ENCODE measurements around the gene NFATC2.

NFATC2 gene

DNA sequence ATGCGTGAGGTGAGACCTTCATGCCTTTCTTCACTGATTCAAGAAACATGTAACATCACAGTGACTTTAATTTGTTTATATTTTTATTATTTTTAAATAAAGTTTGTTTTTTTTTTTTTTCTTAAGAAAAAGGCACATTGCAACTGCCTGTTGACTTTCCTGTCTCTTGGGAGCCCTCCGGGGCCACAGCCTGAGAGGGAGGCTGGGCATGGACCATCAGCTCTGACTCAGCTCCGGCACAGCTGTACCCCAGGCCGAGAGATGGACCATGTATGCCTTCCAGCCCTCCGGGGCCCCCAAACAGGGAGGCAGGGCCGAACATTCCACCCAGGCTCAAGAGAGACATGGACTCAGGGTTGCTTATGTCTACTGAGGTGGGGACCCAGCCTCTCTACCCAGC, 99.9 kb downstream of the NFATC2 start:
- Histone ChIP-seq H3K4me1 (ENCODE audit: control insufficient read depth, insufficient read depth, low read length) (no peaks in the 10 kb centered on the region), H3K27ac (ENCODE audit: extremely low read depth, low read depth, low read length) (no peak overlapping the region), H3K4me3 (ENCODE audit: low read depth, low read length) (no peak overlapping the region), H3K36me3 (ENCODE audit: control insufficient read depth in 2 of 2, insufficient read depth in 1 of 2, low read length in 2 of 2) (no peaks in the 10 kb centered on the region), H3K9me3 (ENCODE audit: control insufficient read depth, insufficient read depth, low read depth, low read length) (no peaks in the 10 kb centered on the region)
- TF ChIP-seq BCL11A (tag by site-specific recombination; IDR thresholded peaks at IDR 0.05; ENCODE audit: low read depth) (no peak), KLF8 (tag by site-specific recombination; IDR thresholded peaks at IDR 0.05) (no peak)
- ChIA-PET CTCF (interaction anchor here (0.9 to 1.1 kb wide), 2 partner anchors 11 to 15 kb away, joined by 3 to 4 read pairs; no protein-coding TSS in a partner anchor), POLR2A (no interaction called here)

GRCh38 chr20:51440589-51440988, 101.9 kb downstream of the NFATC2 start:
- TF ChIP-seq ELK4 (IDR thresholded peaks at IDR 0.05; ENCODE audit: borderline replicate concordance, low read depth, low read length) (no peak), ZNF660 (tag by site-specific recombination; IDR thresholded peaks at IDR 0.05) (no peak), TSHZ1 (tag by site-specific recombination; IDR thresholded peaks at IDR 0.05; ENCODE audit: borderline replicate concordance) (no peak), ZNF341 (tag by site-specific recombination; IDR thresholded peaks at IDR 0.05; ENCODE audit: low read depth) (no peak), ZNF274 (IDR thresholded peaks at IDR 0.05; ENCODE audit: low read length) (no peak), ZNF274 (tag by site-specific recombination; IDR thresholded peaks at IDR 0.05; ENCODE audit: borderline replicate concordance) (no peak), HOXC10 (CRISPR knock-in tag; IDR thresholded peaks at IDR 0.05) (no peak), ZNF214 (tag by site-specific recombination; IDR thresholded peaks at IDR 0.05; ENCODE audit: borderline replicate concordance) (no peak), ZNF121 (tag by site-specific recombination; IDR thresholded peaks at IDR 0.05) (no peak), RBAK (tag by site-specific recombination; IDR thresholded peaks at IDR 0.05) (no peak), ZNF10 (tag by site-specific recombination; IDR thresholded peaks at IDR 0.05) (no peak), ZNF843 (tag by site-specific recombination; IDR thresholded peaks at IDR 0.05) (no peak), ZNF184 (tag by site-specific recombination; IDR thresholded peaks at IDR 0.05) (no peak), ZNF266 (tag by site-specific recombination; IDR thresholded peaks at IDR 0.05; ENCODE audit: low read depth) (no peak), HOXD13 (CRISPR knock-in tag; IDR thresholded peaks at IDR 0.05; ENCODE audit: borderline replicate concordance) (no peak)
- TF ChIP-seq, protein P1, sequence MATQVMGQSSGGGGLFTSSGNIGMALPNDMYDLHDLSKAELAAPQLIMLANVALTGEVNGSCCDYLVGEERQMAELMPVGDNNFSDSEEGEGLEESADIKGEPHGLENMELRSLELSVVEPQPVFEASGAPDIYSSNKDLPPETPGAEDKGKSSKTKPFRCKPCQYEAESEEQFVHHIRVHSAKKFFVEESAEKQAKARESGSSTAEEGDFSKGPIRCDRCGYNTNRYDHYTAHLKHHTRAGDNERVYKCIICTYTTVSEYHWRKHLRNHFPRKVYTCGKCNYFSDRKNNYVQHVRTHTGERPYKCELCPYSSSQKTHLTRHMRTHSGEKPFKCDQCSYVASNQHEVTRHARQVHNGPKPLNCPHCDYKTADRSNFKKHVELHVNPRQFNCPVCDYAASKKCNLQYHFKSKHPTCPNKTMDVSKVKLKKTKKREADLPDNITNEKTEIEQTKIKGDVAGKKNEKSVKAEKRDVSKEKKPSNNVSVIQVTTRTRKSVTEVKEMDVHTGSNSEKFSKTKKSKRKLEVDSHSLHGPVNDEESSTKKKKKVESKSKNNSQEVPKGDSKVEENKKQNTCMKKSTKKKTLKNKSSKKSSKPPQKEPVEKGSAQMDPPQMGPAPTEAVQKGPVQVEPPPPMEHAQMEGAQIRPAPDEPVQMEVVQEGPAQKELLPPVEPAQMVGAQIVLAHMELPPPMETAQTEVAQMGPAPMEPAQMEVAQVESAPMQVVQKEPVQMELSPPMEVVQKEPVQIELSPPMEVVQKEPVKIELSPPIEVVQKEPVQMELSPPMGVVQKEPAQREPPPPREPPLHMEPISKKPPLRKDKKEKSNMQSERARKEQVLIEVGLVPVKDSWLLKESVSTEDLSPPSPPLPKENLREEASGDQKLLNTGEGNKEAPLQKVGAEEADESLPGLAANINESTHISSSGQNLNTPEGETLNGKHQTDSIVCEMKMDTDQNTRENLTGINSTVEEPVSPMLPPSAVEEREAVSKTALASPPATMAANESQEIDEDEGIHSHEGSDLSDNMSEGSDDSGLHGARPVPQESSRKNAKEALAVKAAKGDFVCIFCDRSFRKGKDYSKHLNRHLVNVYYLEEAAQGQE (tag by site-specific recombination; IDR thresholded peaks at IDR 0.05) = no peak
- no peaks in the 10 kb centered on the region for H3K36me3 ChIP-seq (ENCODE audit: control insufficient read depth in 2 of 2, insufficient read depth in 1 of 2, low read length in 2 of 2)
- CTCF ChIA-PET = no interaction called here
- POLR2A ChIA-PET = no interaction called here
- no peak overlapping the region for H3K27ac ChIP-seq (ENCODE audit: extremely low read depth, low read depth, low read length)
- no peaks in the 10 kb centered on the region for H3K9me3 ChIP-seq (ENCODE audit: control insufficient read depth, insufficient read depth, low read depth, low read length)
- no peaks in the 10 kb centered on the region for H3K4me1 ChIP-seq (ENCODE audit: control insufficient read depth, insufficient read depth, low read length)
- no peak overlapping the region for H3K4me3 ChIP-seq (ENCODE audit: low read depth, low read length)

All from HEK293 (cell line).